Testis (tissue), 3 donors: ENCODE data around the gene STX3. TPM values are rescaled to one million over a fixed set of nuclear protein-coding genes. Genes with fewer than 3 reads are reported as not detected.
A peak's percentile ranks its signal among the peaks of the same experiment; 100 is the strongest.

Experiments used
- DNase-seq: peaks from one replicate; pipeline ENCODE4 v3.0.0-alpha.2; 2019
- H3K27ac ChIP-seq, 2 donors: fragments of 200-600 bp; sonication (generic); one replicate each; pipeline ENCODE4 v1.5.1; 2019
- H3K27me3 ChIP-seq: fragments of 200-600 bp; sonication (generic); one replicate; pipeline ENCODE4 v1.5.1; 2019
- H3K36me3 ChIP-seq: fragments of 200-600 bp; sonication (generic); one replicate; pipeline ENCODE4 v1.5.1; 2017; ENCODE audit warnings: low read depth; ENCODE audit errors: missing control alignments
- H3K4me1 ChIP-seq: fragments of 200-600 bp; sonication (generic); one replicate; pipeline ENCODE4 v1.5.1; 2019
- H3K4me3 ChIP-seq, 2 donors: fragments of 200-600 bp; sonication (generic); one replicate each; pipeline ENCODE4 v1.5.1; 2017 to 2019
- H3K9me3 ChIP-seq: fragments of 200-600 bp; sonication (generic); one replicate; pipeline ENCODE4 v1.5.1; 2017
- POLR2A ChIP-seq: fragments of 450-650 bp; IDR thresholded peaks from one replicate; pipeline ENCODE4 v1.6.1; 2017; ENCODE audit warnings: antibody characterized with exemption, mild to moderate bottlenecking, moderate library complexity
- WGBS, 2 donors: methylation state at CpG; one replicate each; pipeline ENCODE4 v1.1.5; 2018; 5-methylcytosine and 5-hydroxymethylcytosine counted together
- intact Hi-C: fragments of 100-400 bp; cut with DNase I; formaldehyde crosslinking; loops from one replicate; pipeline ENCODE4 v1.15.1; 2023; ENCODE audit warnings: low total_unique reads
- polyA plus RNA-seq: library from polyadenylated mRNA; stranded (reverse); fragments of 350-450 nt; fragmentation: Illumina TruSeq; extraction: RNeasy Lipid Tissue Mini Kit (QIAGEN cat#74804); gene quantifications from one replicate; pipeline ENCODE4 v1.2.3, GENCODE V29; 2014; ENCODE audit warnings: low read depth, low replicate concordance; ENCODE audit not compliant: insufficient read depth
- total RNA-seq, 2 donors: library from RNA; depleted of rRNA; stranded (reverse); fragments of >200 nt; gene quantifications; one replicate each; pipeline ENCODE4 v1.2.3, GENCODE V29; 2016
- TF ChIP-seq, protein P1 (sequence below), 3 experiments: fragments of 450-650 bp in 2 of 3; fragments of 200-600 bp in 1 of 3; sonication (generic) in 1 of 3; IDR thresholded peaks; one replicate each; pipeline ENCODE4 v1.5.1; 2016 to 2019; ENCODE audit warnings: antibody characterized with exemption in 3 of 3, mild to moderate bottlenecking in 2 of 3, moderate library complexity in 1 of 3

STX3 gene
- total and polyA plus RNA-seq, 3 donors from 2014 or later: 25.3 to 103 (median 94.3) TPM

DNA sequence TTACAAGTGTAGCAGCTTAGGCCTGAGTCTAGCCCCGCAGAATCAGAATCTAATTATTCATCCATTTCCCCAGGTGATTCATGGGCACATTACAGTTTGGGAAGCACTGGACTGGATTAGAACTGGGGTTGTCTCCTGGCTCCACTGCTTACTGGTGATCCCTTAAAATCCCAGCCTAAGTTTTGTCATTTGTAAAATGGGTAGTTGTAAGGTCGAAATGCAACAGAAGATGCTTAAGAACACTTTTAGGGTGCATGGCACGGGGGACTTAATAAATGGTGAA lies 1.3 kb downstream of the STX3 start:
- Histone ChIP-seq H3K27me3 (no peaks in the 10 kb centered on the region), H3K27ac (peak overlapping the region; percentile 87 to 92), H3K4me1 (peaks cover 12% of the 10 kb centered on the region), H3K4me3 (peak overlapping the region in 1 of 2 donors; percentile 92), H3K9me3 (no peaks in the 10 kb centered on the region), H3K36me3 (no peaks in the 10 kb centered on the region)
- no peak for DNase-seq
- 14 to 30% methylated on average over 3 of the region's 3 CpGs for WGBS, 2 donors
- TF ChIP-seq POLR2A: no peak
- TF ChIP-seq, protein P1, sequence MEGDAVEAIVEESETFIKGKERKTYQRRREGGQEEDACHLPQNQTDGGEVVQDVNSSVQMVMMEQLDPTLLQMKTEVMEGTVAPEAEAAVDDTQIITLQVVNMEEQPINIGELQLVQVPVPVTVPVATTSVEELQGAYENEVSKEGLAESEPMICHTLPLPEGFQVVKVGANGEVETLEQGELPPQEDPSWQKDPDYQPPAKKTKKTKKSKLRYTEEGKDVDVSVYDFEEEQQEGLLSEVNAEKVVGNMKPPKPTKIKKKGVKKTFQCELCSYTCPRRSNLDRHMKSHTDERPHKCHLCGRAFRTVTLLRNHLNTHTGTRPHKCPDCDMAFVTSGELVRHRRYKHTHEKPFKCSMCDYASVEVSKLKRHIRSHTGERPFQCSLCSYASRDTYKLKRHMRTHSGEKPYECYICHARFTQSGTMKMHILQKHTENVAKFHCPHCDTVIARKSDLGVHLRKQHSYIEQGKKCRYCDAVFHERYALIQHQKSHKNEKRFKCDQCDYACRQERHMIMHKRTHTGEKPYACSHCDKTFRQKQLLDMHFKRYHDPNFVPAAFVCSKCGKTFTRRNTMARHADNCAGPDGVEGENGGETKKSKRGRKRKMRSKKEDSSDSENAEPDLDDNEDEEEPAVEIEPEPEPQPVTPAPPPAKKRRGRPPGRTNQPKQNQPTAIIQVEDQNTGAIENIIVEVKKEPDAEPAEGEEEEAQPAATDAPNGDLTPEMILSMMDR (IDR thresholded peaks at IDR 0.05): no peak
- intact Hi-C loops: loop anchor here (5.0 kb wide), 1 partner anchor 46 kb away; no protein-coding TSS in a partner anchor

DNA sequence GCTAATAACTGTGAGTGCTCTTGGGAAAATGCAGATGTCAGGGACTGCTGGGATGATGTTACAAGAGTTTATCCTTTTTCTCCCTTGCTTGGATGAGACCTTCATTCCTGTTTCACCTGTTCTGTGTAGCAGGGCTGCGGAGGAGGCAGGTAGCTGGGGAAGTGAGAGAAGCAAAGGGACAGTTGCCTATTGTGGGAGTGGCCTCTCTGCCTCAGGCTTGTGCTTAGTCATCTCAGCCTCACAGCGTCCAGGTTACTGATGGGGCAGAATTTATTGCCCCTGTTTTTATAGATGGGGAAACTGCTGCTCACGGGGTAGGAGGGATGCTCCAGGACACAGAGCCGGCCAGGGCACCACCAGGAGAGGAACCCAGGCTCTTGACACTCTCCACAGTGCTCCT lies 1.7 kb downstream of the STX3 start:
- no peaks in the 10 kb centered on the region for H3K36me3 ChIP-seq
- H3K27me3 ChIP-seq: no peaks in the 10 kb centered on the region
- peak; percentile 54 for DNase-seq
- TF ChIP-seq POLR2A: no peak
- TF ChIP-seq, protein P1 (IDR thresholded peaks at IDR 0.05): no peak
- WGBS, 2 donors: 35 to 43% methylated on average over 4 of the region's 4 CpGs
- intact Hi-C loops: loop anchor here (5.0 kb wide), 1 partner anchor 45 kb away; no protein-coding TSS in a partner anchor
- peaks cover 13% of the 10 kb centered on the region for H3K4me1 ChIP-seq
- H3K9me3 ChIP-seq: no peaks in the 10 kb centered on the region
- H3K4me3 ChIP-seq: no peak overlapping the region
- H3K27ac ChIP-seq: peak overlapping the region in 1 of 2 donors; percentile 92

GRCh38 chr11:59758401-59759037 lies 3.3 kb downstream of the STX3 start:
- Histone ChIP-seq H3K4me3 (no peak overlapping the region), H3K27ac (no peak overlapping the region), H3K27me3 (no peaks in the 10 kb centered on the region), H3K36me3 (no peaks in the 10 kb centered on the region), H3K4me1 (peaks cover 23% of the 10 kb centered on the region), H3K9me3 (no peaks in the 10 kb centered on the region)
- TF ChIP-seq, protein P1 (IDR thresholded peaks at IDR 0.05): no peak
- TF ChIP-seq POLR2A: no peak
- intact Hi-C loops: loop anchor here (5.0 kb wide), 1 partner anchor 44 kb away; no protein-coding TSS in a partner anchor
- no peak for DNase-seq
- 76 to 92% methylated on average over 4 of the region's 4 CpGs for WGBS, 2 donors

DNA sequence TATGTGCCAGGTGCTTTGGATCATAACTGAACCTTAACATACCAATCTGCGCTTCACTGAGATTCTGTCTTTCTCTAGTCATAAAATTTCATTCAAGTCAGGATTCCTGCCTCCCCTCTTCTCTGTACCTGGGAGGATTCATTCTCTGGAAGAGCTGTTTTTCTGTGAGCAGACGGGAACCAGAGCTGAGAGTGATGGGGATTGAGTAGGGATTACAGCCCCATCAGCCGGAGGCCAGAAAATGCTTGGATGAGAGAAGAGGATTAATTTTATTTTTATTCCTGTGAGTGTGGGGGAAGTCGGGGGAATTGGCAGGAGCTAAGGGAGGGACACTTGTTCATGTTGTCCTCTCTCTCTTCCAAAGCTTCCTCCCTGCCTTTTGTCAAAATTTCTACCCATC lies 4.7 kb downstream of the STX3 start:
- Histone ChIP-seq H3K36me3 (no peaks in the 10 kb centered on the region), H3K4me1 (peaks cover 23% of the 10 kb centered on the region), H3K27me3 (no peaks in the 10 kb centered on the region), H3K27ac (no peak overlapping the region), H3K4me3 (no peak overlapping the region), H3K9me3 (no peaks in the 10 kb centered on the region)
- intact Hi-C loops: loop anchor here (5.0 kb wide), 1 partner anchor 42 kb away; no protein-coding TSS in a partner anchor
- DNase-seq: no peak
- WGBS, 2 donors: 69% methylated on average over 4 of the region's 4 CpGs
- TF ChIP-seq POLR2A: no peak
- TF ChIP-seq, protein P1 (IDR thresholded peaks at IDR 0.05): no peak

DNA sequence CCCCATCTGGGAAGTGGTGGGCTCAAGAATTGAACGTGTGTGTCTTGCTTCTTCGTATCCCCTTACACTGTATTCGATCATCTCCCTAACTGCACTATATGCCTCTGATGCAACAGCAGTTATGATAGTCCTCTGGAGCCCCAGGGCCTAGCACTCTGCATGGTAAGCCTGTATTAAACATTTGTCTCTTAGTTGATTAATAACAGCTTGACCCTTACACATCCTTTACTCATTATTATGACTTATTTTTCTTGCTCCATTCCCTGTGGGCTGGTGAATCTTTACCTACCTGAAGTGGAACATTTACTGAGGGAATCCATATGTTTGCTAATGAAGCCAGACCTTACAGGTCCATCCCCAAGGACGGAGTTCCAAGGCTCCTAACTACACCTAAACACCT lies 5.6 kb downstream of the STX3 start:
- TF ChIP-seq, protein P1 (IDR thresholded peaks at IDR 0.05): no peak
- no peak for TF ChIP-seq POLR2A
- intact Hi-C loops: no loop called here
- Histone ChIP-seq H3K27me3 (no peaks in the 10 kb centered on the region), H3K4me1 (peaks cover 23% of the 10 kb centered on the region), H3K27ac (no peak overlapping the region), H3K4me3 (no peak overlapping the region), H3K9me3 (no peaks in the 10 kb centered on the region), H3K36me3 (no peaks in the 10 kb centered on the region)
- no peak for DNase-seq
- 90 to 91% methylated on average over 4 of the region's 4 CpGs for whole genome bisulfite sequencing, 2 donors
